ENCODE measurements around the gene PTPN18. TPM values are rescaled to one million over a fixed set of nuclear protein-coding genes. Genes with fewer than 3 reads are reported as not detected.

PTPN18 gene
- polyA plus RNA-seq, 2 of the 4 experiments (the other 2 are of a cell fraction): 19.6 to 20.4 TPM

DNA sequence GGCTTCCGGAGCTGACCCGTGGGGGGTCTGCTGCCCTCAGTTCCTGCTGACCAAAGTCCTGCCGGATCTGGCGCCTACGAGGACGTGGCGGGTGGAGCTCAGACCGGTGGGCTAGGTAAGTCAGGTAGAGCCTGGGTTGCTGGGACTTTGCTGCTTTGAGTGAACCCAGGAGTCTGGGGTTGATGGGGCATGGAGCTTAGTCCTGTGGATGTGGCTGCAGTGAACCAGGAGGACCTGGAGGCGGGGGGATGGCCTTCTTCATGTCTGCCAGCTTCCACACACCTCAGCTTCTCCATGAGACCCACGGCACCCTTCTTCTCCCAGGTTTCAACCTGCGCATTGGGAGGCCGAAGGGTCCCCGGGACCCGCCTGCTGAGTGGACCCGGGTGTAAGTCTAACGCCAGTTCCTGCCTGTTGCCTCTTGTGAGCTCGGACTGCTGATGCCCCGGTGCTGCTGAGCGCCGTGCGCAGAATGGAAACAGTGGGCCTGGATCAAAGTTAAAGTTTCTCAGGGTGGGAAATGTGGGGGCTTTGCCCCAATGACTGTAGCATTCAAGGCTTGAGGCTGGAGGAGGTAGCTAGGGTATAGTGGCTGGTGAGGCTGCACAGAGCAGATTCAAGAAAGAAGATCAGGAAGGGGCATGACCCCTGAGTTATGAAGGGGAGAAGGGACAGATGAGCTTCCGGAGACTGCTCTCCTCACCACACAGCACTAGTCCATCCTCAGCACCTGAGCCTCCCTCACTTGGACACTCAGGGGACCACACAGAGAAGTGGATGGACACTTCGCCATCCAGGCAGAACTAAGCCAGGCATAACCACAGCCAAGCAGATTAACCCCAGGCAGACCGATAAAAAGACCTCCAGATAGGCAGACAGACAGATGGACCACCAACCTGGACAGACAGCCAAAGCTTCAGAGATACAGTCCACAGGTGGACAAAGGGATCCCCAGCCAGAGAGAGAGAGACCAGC, 17.3 kb downstream of the PTPN18 start:
- TF ChIP-seq GATA3 (IDR thresholded peaks at IDR 0.05; ENCODE audit: borderline replicate concordance): no peak
- TF ChIP-seq, protein P1, sequence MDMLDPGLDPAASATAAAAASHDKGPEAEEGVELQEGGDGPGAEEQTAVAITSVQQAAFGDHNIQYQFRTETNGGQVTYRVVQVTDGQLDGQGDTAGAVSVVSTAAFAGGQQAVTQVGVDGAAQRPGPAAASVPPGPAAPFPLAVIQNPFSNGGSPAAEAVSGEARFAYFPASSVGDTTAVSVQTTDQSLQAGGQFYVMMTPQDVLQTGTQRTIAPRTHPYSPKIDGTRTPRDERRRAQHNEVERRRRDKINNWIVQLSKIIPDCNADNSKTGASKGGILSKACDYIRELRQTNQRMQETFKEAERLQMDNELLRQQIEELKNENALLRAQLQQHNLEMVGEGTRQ (IDR thresholded peaks at IDR 0.05): no peak
- TF ChIP-seq, protein P2, sequence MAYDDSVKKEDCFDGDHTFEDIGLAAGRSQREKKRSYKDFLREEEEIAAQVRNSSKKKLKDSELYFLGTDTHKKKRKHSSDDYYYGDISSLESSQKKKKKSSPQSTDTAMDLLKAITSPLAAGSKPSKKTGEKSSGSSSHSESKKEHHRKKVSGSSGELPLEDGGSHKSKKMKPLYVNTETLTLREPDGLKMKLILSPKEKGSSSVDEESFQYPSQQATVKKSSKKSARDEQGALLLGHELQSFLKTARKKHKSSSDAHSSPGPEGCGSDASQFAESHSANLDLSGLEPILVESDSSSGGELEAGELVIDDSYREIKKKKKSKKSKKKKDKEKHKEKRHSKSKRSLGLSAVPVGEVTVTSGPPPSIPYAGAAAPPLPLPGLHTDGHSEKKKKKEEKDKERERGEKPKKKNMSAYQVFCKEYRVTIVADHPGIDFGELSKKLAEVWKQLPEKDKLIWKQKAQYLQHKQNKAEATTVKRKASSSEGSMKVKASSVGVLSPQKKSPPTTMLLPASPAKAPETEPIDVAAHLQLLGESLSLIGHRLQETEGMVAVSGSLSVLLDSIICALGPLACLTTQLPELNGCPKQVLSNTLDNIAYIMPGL (CRISPR knock-in tag; IDR thresholded peaks at IDR 0.05; ENCODE audit: borderline replicate concordance): no peak
- TF ChIP-seq POLR2A (IDR thresholded peaks at IDR 0.05; ENCODE audit: low read length): no peak
- no peak for TF ChIP-seq HOXA7 (CRISPR knock-in tag; IDR thresholded peaks at IDR 0.05)
- TF ChIP-seq MAZ (IDR thresholded peaks at IDR 0.05; ENCODE audit: borderline replicate concordance, low read depth, low read length): no peak
- TF ChIP-seq JUN (IDR thresholded peaks at IDR 0.05): no peak
- TF ChIP-seq, protein P3, sequence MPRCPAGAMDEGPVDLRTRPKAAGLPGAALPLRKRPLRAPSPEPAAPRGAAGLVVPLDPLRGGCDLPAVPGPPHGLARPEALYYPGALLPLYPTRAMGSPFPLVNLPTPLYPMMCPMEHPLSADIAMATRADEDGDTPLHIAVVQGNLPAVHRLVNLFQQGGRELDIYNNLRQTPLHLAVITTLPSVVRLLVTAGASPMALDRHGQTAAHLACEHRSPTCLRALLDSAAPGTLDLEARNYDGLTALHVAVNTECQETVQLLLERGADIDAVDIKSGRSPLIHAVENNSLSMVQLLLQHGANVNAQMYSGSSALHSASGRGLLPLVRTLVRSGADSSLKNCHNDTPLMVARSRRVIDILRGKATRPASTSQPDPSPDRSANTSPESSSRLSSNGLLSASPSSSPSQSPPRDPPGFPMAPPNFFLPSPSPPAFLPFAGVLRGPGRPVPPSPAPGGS (IDR thresholded peaks at IDR 0.05): no peak
- TF ChIP-seq ESRRA (IDR thresholded peaks at IDR 0.05; ENCODE audit: borderline replicate concordance, low read length): no peak
- no peak for TF ChIP-seq ZSCAN20 (CRISPR knock-in tag; IDR thresholded peaks at IDR 0.05)
- TF ChIP-seq, protein P4, sequence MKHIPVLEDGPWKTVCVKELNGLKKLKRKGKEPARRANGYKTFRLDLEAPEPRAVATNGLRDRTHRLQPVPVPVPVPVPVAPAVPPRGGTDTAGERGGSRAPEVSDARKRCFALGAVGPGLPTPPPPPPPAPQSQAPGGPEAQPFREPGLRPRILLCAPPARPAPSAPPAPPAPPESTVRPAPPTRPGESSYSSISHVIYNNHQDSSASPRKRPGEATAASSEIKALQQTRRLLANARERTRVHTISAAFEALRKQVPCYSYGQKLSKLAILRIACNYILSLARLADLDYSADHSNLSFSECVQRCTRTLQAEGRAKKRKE (CRISPR knock-in tag; IDR thresholded peaks at IDR 0.05; ENCODE audit: low read depth): no peak
- no peak for TF ChIP-seq EHMT2 (IDR thresholded peaks at IDR 0.05; ENCODE audit: low read depth)
- TF ChIP-seq FOSL2 (IDR thresholded peaks at IDR 0.05): no peak
- no peak for TF ChIP-seq FOSL2 (CRISPR knock-in tag; IDR thresholded peaks at IDR 0.05)
- no peak for TF ChIP-seq FOXS1 (CRISPR knock-in tag; IDR thresholded peaks at IDR 0.05)
- H3K4me2 ChIP-seq: peak overlapping the region; percentile 85
- H3K4me1 ChIP-seq: peaks cover 24% of the 10 kb centered on the region
- peak; percentile 16 to 41; a peak in 5 of 6 replicates for ATAC-seq
- CTCF ChIA-PET: interaction anchor here (0.8 to 2.3 kb wide), 12 partner anchors 10 to 55 kb away, joined by 3 to 35 read pairs (median 4); partner anchors contain the start of genes IMP4 and PTPN18
- no peaks in the 10 kb centered on the region for H3K9me3 ChIP-seq
- WGBS (ENCODE audit: missing lambda C conversion rate): 22% methylated on average over 22 of the region's 24 CpGs
- peak overlapping the region; percentile 72 for H3K4me3 ChIP-seq
- POLR2A ChIA-PET: interaction anchor here (1.0 to 2.0 kb wide), 3 partner anchors 17 to 31 kb away, joined by 3 to 21 read pairs (median 6); partner anchors contain the start of genes IMP4 and PTPN18
- no peak for DNase-seq (ENCODE audit: low read depth in 1 of 2, low spot score in 1 of 2)
- peak overlapping the region; percentile 97 to 98 for H3K27ac ChIP-seq
- no peak for FAIRE-seq

DNA sequence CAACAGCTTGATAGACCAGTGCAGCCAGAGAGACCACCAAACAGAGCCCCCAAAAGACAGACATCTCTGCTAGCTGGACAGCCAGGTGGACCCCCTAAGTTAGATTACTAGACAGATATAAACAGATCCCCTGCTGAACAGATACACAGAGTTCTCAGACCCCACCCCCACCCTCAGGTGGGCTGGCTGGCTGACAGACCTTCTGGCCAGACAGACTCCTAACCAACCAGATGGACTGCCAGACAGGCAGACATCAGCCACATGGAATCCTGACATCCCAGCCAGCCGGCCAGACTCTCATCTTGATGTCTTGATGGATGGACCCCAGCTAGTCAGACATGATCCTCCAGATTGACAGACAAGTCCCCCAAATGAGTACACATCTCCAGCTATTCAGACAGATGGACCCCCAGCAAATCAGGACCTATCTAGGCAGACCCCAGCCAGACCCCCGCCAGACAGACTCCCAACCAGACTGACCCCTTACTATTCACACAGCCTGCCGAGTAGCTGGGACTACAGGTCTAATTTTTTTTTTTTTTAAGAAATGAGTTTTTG, 18.0 kb downstream of the PTPN18 start:
- no peak for FAIRE-seq
- ChIA-PET CTCF (interaction anchor here (0.9 to 2.3 kb wide), 8 partner anchors 9 to 54 kb away, joined by 3 to 35 read pairs (median 12); partner anchors contain the start of genes IMP4 and PTPN18), POLR2A (interaction anchor here (1.0 to 2.0 kb wide), 3 partner anchors 17 to 31 kb away, joined by 3 to 21 read pairs (median 6); partner anchors contain the start of genes IMP4 and PTPN18)
- ATAC-seq: no peak
- WGBS (ENCODE audit: missing lambda C conversion rate): 87% methylated on average over 3 of the region's 3 CpGs
- H3K27ac ChIP-seq: peak overlapping the region; percentile 97 to 98; a peak in 4 of 6 replicates
- TF ChIP-seq ZSCAN20 (CRISPR knock-in tag; IDR thresholded peaks at IDR 0.05) (no peak), TP53 (CRISPR knock-in tag; IDR thresholded peaks at IDR 0.05) (no peak), HDAC2 (IDR thresholded peaks at IDR 0.05) (no peak), HOXB5 (CRISPR knock-in tag; IDR thresholded peaks at IDR 0.05) (no peak), POLR2A (IDR thresholded peaks at IDR 0.05; ENCODE audit: low read length) (no peak), CEBPB (IDR thresholded peaks at IDR 0.05) (no peak)
- TF ChIP-seq, protein P5, sequence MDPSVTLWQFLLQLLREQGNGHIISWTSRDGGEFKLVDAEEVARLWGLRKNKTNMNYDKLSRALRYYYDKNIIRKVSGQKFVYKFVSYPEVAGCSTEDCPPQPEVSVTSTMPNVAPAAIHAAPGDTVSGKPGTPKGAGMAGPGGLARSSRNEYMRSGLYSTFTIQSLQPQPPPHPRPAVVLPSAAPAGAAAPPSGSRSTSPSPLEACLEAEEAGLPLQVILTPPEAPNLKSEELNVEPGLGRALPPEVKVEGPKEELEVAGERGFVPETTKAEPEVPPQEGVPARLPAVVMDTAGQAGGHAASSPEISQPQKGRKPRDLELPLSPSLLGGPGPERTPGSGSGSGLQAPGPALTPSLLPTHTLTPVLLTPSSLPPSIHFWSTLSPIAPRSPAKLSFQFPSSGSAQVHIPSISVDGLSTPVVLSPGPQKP (IDR thresholded peaks at IDR 0.05; ENCODE audit: low read depth, low read length): no peak
- TF ChIP-seq, protein P4 (CRISPR knock-in tag; IDR thresholded peaks at IDR 0.05; ENCODE audit: low read depth): no peak
- H3K4me3 ChIP-seq: peak overlapping the region; percentile 72; the same call in 2 of the 3 replicates
- DNase-seq (ENCODE audit: low read depth in 1 of 2, low spot score in 1 of 2): no peak
- H3K9me3 ChIP-seq: no peaks in the 10 kb centered on the region
- H3K4me1 ChIP-seq: peaks cover 24% of the 10 kb centered on the region
- peak overlapping the region; percentile 85 for H3K4me2 ChIP-seq

Measured in A549 (cell line).